CD4-positive, alpha-beta memory T cell (primary cell): ENCODE results near the gene SPDYE6. TPM values are rescaled to one million over a fixed set of nuclear protein-coding genes. Genes with fewer than 3 reads are reported as not detected.
A peak's percentile ranks its signal among the peaks of the same experiment; 100 is the strongest.

ENCODE experiments used
- CTCF ChIA-PET: fragments of 350-600 bp; sonication (Branson Sonifier 250); formaldehyde crosslinking; loops from one replicate; lab custom pipeline; 2021; ENCODE audit warnings: inconsistent platforms; ENCODE audit not compliant: partially characterized antibody; lab: Charles Lee
- POLR2A ChIA-PET: fragments of 350-600 bp; sonication (Branson Sonifier 250); formaldehyde crosslinking; loops from one replicate; lab custom pipeline; 2021; ENCODE audit not compliant: partially characterized antibody; lab: Charles Lee
- DNase-seq, 5 donors: peaks; one replicate each; pipeline versions ENCODE4 v3.0.0 to v3.0.0-alpha.2; 2020 to 2022; ENCODE audit warnings: mixed read lengths in 1 of 5
- H3K27ac ChIP-seq: one replicate; pipeline ENCODE4 v1.7.0; 2013; ENCODE audit warnings: low read depth, low read length
- H3K27me3 ChIP-seq: 2 replicates; pipeline ENCODE4 v1.7.0; 2013; ENCODE audit warnings: mild to moderate bottlenecking, low read length, moderate library complexity; ENCODE audit not compliant: insufficient read depth
- H3K36me3 ChIP-seq: 2 replicates; pipeline ENCODE4 v1.7.0; 2013; ENCODE audit warnings: mild to moderate bottlenecking, low read length, moderate library complexity; ENCODE audit not compliant: insufficient read depth
- H3K4me1 ChIP-seq: 2 replicates; pipeline ENCODE4 v1.7.0; 2013; ENCODE audit warnings: mild to moderate bottlenecking, low read length, moderate library complexity; ENCODE audit not compliant: insufficient read depth
- H3K4me3 ChIP-seq, 2 donors: one replicate each; pipeline ENCODE4 v1.7.0; 2013; ENCODE audit warnings: low read length in 2 of 2, mild to moderate bottlenecking in 1 of 2
- H3K9me3 ChIP-seq, 2 donors: one replicate each; pipeline ENCODE4 v1.7.0; 2013; ENCODE audit warnings: low read length in 2 of 2, control low read depth in 1 of 2; ENCODE audit not compliant: control insufficient read depth in 1 of 2
- H3K27ac Mint-ChIP-seq, 7 donors: one replicate each; pipeline ENCODE4 v1.8.0; 2020 to 2021; ENCODE audit warnings: mixed read lengths in 7 of 7, mild to moderate bottlenecking in 6 of 7, inconsistent platforms in 3 of 7, moderate library complexity in 3 of 7
- H3K27me3 Mint-ChIP-seq, 2 donors: one replicate each; pipeline ENCODE4 v1.8.0; 2020 to 2021; ENCODE audit warnings: mixed read lengths in 2 of 2
- H3K36me3 Mint-ChIP-seq, 2 donors: one replicate each; pipeline ENCODE4 v1.8.0; 2020 to 2021; ENCODE audit warnings: mixed read lengths in 2 of 2, inconsistent platforms in 1 of 2, mild to moderate bottlenecking in 1 of 2
- H3K4me1 Mint-ChIP-seq, 4 donors: one replicate each; pipeline ENCODE4 v1.8.0; 2020 to 2021; ENCODE audit warnings: mixed read lengths in 4 of 4, mild to moderate bottlenecking in 1 of 4
- H3K4me3 Mint-ChIP-seq, 8 donors: one replicate each; pipeline ENCODE4 v1.8.0; 2020 to 2021; ENCODE audit warnings: mixed read lengths in 8 of 8, mild to moderate bottlenecking in 7 of 8, moderate library complexity in 6 of 8, inconsistent platforms in 3 of 8
- H3K9me3 Mint-ChIP-seq, 8 donors: one replicate each; pipeline ENCODE4 v1.8.0; 2020 to 2021; ENCODE audit warnings: mixed read lengths in 8 of 8, mild to moderate bottlenecking in 5 of 8, inconsistent platforms in 3 of 8, moderate library complexity in 1 of 8
- intact Hi-C: fragments of 100-400 bp; cut with micrococcal nuclease; formaldehyde crosslinking; loops from one replicate; pipeline ENCODE4 v1.15.1; 2023
- polyA plus RNA-seq, 2 donors: library from polyadenylated mRNA; unstranded; fragments of 300-500 nt; fragmentation: Illumina TruSeq; gene quantifications; one replicate each; pipeline ENCODE4 v1.2.3, GENCODE V29; 2021
- total RNA-seq, 2 experiments: library from RNA; stranded (reverse); gene quantifications; one replicate each; pipeline ENCODE4 v1.2.3, GENCODE V29; 2021

SPDYE6 gene
- total and polyA plus RNA-seq, 4 experiments from 2014 or later = 0.14 to 0.73 TPM; not detected in 2

GRCh38 chr7:102317231-102318059, 38.8 kb downstream of the SPDYE6 start:
- H3K27ac Mint-ChIP-seq = no peak overlapping the region

GRCh38 chr7:102313997-102314780, 42.1 kb downstream of the SPDYE6 start:
- DNase-seq = no peak
- Mint-ChIP-seq H3K4me3 (no peak overlapping the region), H3K36me3 (no peaks in the 10 kb centered on the region), H3K4me1 (no peaks in the 10 kb centered on the region), H3K27me3 (no peaks in the 10 kb centered on the region), H3K9me3 (no peaks in the 10 kb centered on the region), H3K27ac (no peak overlapping the region)
- H3K4me1 ChIP-seq = no peaks in the 10 kb centered on the region
- no peaks in the 10 kb centered on the region for H3K36me3 ChIP-seq
- H3K9me3 ChIP-seq = no peaks in the 10 kb centered on the region
- intact Hi-C loops = no loop called here
- no peak overlapping the region for H3K27ac ChIP-seq
- ChIA-PET CTCF (no interaction called here), POLR2A (no interaction called here)
- H3K27me3 ChIP-seq = no peaks in the 10 kb centered on the region
- no peak overlapping the region for H3K4me3 ChIP-seq

More at GRCh38 chr7:102317231-102318059, 38.8 kb downstream of the SPDYE6 start:
- Histone ChIP-seq H3K27me3 (no peaks in the 10 kb centered on the region), H3K4me3 (no peak overlapping the region), H3K27ac (no peak overlapping the region), H3K4me1 (no peaks in the 10 kb centered on the region), H3K9me3 (no peaks in the 10 kb centered on the region), H3K36me3 (no peaks in the 10 kb centered on the region)
- H3K9me3 Mint-ChIP-seq = peaks cover 0 to 2% (median 0%) of the 10 kb centered on the region in 8 donors
- H3K4me1 Mint-ChIP-seq = peaks cover 0 to 3% (median 0%) of the 10 kb centered on the region in 4 donors
- DNase-seq = no peak
- no peak overlapping the region for H3K4me3 Mint-ChIP-seq
- ChIA-PET CTCF (interaction anchor here (0.6 kb wide), 1 partner anchor 72 kb away, joined by 3 read pairs; no protein-coding TSS in a partner anchor), POLR2A (no interaction called here)
- H3K27me3 Mint-ChIP-seq = peaks cover 0 to 10% of the 10 kb centered on the region in 2 donors
- intact Hi-C loops = no loop called here
- no peaks in the 10 kb centered on the region for H3K36me3 Mint-ChIP-seq

- H3K9me3 ChIP-seq = no peaks in the 10 kb centered on the region
- ChIA-PET POLR2A (no interaction called here), CTCF (no interaction called here)
- no peaks in the 10 kb centered on the region for H3K27me3 Mint-ChIP-seq
- H3K27ac ChIP-seq = no peak overlapping the region
- H3K4me1 Mint-ChIP-seq = peaks cover 0 to 2% (median 1%) of the 10 kb centered on the region in 4 donors
- H3K4me3 ChIP-seq = no peak overlapping the region
- H3K36me3 ChIP-seq = no peaks in the 10 kb centered on the region
- H3K36me3 Mint-ChIP-seq = no peaks in the 10 kb centered on the region
- peak overlapping the region in 1 of 7 donors; percentile 69 for H3K27ac Mint-ChIP-seq
- intact Hi-C loops = no loop called here
- H3K4me3 Mint-ChIP-seq = no peak overlapping the region
- peaks cover 4% of the 10 kb centered on the region for H3K4me1 ChIP-seq
- DNase-seq = no peak
- no peaks in the 10 kb centered on the region for H3K27me3 ChIP-seq
- H3K9me3 Mint-ChIP-seq = no peaks in the 10 kb centered on the region
These were observed 43.9 kb downstream of the SPDYE6 start for GRCh38 chr7:102312317-102312716.

- Histone ChIP-seq H3K4me3 (no peak overlapping the region), H3K4me1 (peaks cover 15% of the 10 kb centered on the region), H3K36me3 (no peaks in the 10 kb centered on the region), H3K9me3 (no peaks in the 10 kb centered on the region), H3K27me3 (no peaks in the 10 kb centered on the region), H3K27ac (no peak overlapping the region)
- no peaks in the 10 kb centered on the region for H3K36me3 Mint-ChIP-seq
- no peaks in the 10 kb centered on the region for H3K27me3 Mint-ChIP-seq
- intact Hi-C loops = no loop called here
- H3K4me1 Mint-ChIP-seq = peaks cover 0 to 13% (median 7%) of the 10 kb centered on the region in 4 donors
- ChIA-PET CTCF (no interaction called here), POLR2A (no interaction called here)
- H3K9me3 Mint-ChIP-seq = no peaks in the 10 kb centered on the region
- DNase-seq = no peak
- H3K27ac Mint-ChIP-seq = peak overlapping the region in 1 of 7 donors; percentile 66
- H3K4me3 Mint-ChIP-seq = no peak overlapping the region
These were observed 45.8 kb downstream of the SPDYE6 start for GRCh38 chr7:102310414-102310815.

GRCh38 chr7:102306916-102307677, 49.1 kb downstream of the SPDYE6 start:
- H3K4me3 Mint-ChIP-seq = peak overlapping the region in 6 of 8 donors; percentile 33 to 65 (median 54)
- peak overlapping the region in 2 of 7 donors; percentile 31 to 82 for H3K27ac Mint-ChIP-seq
- Histone ChIP-seq H3K9me3 (no peaks in the 10 kb centered on the region), H3K27me3 (no peaks in the 10 kb centered on the region), H3K4me3 (peak overlapping the region in 1 of 2 donors; percentile 21), H3K36me3 (no peaks in the 10 kb centered on the region), H3K27ac (no peak overlapping the region), H3K4me1 (peaks cover 15% of the 10 kb centered on the region)
- no peaks in the 10 kb centered on the region for H3K27me3 Mint-ChIP-seq
- H3K9me3 Mint-ChIP-seq = no peaks in the 10 kb centered on the region
- intact Hi-C loops = no loop called here
- ChIA-PET POLR2A (interaction anchor here (1.0 to 1.2 kb wide), 2 partner anchors 19 to 21 kb away, joined by 3 to 4 read pairs; partner anchors contain the start of gene SH2B2), CTCF (interaction anchor here (0.6 kb wide), 1 partner anchor 541 kb away, joined by 3 read pairs; no protein-coding TSS in a partner anchor)
- peak in 1 of 5 donors; percentile 18 for DNase-seq
- no peaks in the 10 kb centered on the region for H3K36me3 Mint-ChIP-seq
- peaks cover 0 to 15% (median 7%) of the 10 kb centered on the region in 4 donors for H3K4me1 Mint-ChIP-seq

GRCh38 chr7:102305414-102306268, 50.6 kb downstream of the SPDYE6 start:
- POLR2A ChIA-PET = no interaction called here
- H3K9me3 ChIP-seq = no peaks in the 10 kb centered on the region
- Mint-ChIP-seq H3K27ac (peak overlapping the region in 3 of 7 donors; percentile 57 to 65 (median 61)), H3K9me3 (no peaks in the 10 kb centered on the region), H3K36me3 (no peaks in the 10 kb centered on the region), H3K4me3 (peak overlapping the region in 3 of 8 donors; percentile 7 to 43 (median 42)), H3K27me3 (no peaks in the 10 kb centered on the region), H3K4me1 (peaks cover 0 to 15% (median 7%) of the 10 kb centered on the region in 4 donors)
- CTCF ChIA-PET = no interaction called here
- intact Hi-C loops = no loop called here
- no peaks in the 10 kb centered on the region for H3K27me3 ChIP-seq
- no peaks in the 10 kb centered on the region for H3K36me3 ChIP-seq
- no peak overlapping the region for H3K4me3 ChIP-seq
- H3K27ac ChIP-seq = no peak overlapping the region
- peaks cover 15% of the 10 kb centered on the region for H3K4me1 ChIP-seq
- DNase-seq = no peak
